GM10266 (cell line): Measurements from ENCODE around the gene PLVAP.

ENCODE experiments used
- DNase-seq: peaks from one replicate; pipeline ENCODE4 v3.0.0; 2012; ENCODE audit errors: extremely low spot score
- TF ChIP-seq, protein P1 (sequence below): IDR thresholded peaks from 2 replicates; pipeline ENCODE4 v1.5.1; 2012; ENCODE audit warnings: mild to moderate bottlenecking, low read depth; ENCODE audit not compliant: control insufficient read depth, insufficient read depth; ENCODE audit errors: missing control alignments

The PLVAP gene

DNA sequence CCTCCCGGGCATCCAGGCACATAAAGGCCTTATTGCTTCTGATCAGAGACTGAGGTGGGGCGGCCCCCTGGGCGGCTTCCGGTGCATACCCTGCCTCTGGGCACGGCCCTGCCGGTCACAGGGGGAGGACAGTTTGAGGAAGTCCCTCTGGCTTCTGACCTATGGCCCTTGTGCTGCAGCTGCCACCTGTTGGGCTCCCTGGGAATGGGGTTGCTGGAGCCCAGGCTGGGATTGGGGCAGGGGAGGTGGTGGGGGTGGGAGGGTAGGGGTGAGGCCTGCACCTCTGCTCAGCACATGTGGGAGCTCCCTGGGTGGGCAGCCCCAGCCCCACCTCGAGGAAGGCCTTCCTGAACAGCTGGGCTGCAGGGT is 53.2 kb downstream of the PLVAP start:
- TF ChIP-seq, protein P1, sequence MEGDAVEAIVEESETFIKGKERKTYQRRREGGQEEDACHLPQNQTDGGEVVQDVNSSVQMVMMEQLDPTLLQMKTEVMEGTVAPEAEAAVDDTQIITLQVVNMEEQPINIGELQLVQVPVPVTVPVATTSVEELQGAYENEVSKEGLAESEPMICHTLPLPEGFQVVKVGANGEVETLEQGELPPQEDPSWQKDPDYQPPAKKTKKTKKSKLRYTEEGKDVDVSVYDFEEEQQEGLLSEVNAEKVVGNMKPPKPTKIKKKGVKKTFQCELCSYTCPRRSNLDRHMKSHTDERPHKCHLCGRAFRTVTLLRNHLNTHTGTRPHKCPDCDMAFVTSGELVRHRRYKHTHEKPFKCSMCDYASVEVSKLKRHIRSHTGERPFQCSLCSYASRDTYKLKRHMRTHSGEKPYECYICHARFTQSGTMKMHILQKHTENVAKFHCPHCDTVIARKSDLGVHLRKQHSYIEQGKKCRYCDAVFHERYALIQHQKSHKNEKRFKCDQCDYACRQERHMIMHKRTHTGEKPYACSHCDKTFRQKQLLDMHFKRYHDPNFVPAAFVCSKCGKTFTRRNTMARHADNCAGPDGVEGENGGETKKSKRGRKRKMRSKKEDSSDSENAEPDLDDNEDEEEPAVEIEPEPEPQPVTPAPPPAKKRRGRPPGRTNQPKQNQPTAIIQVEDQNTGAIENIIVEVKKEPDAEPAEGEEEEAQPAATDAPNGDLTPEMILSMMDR, result no peak
- peak; percentile 49 for DNase-seq

GRCh38 chr19:17323300-17323963 is 53.7 kb downstream of the PLVAP start:
- TF ChIP-seq, protein P1, result no peak
- no peak for DNase-seq

DNA sequence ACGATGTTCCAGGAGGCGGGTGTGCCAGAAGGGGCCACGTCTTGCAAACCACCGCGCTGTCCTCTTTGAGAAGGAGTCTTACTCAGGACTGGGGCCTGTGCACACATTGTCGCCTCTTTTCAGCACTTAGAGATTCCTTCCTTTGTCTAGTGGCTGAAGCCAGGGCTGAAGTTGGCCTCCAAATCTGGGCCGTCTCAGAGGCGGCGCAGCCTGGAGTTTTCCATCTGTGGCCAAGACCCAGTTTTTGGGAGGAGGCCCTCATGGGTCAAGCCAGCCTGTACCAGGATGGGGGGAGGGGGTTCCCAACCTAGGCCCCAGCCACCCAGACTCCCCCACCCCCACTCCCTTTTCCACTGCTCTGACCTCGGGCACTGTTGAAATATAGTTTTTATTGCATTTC is 54.3 kb downstream of the PLVAP start:
- TF ChIP-seq, protein P1, result no peak
- no peak for DNase-seq

- DNase-seq, result no peak
- TF ChIP-seq, protein P1, result no peak
These were observed 55.3 kb downstream of the PLVAP start for GRCh38 chr19:17321655-17322489.

DNA sequence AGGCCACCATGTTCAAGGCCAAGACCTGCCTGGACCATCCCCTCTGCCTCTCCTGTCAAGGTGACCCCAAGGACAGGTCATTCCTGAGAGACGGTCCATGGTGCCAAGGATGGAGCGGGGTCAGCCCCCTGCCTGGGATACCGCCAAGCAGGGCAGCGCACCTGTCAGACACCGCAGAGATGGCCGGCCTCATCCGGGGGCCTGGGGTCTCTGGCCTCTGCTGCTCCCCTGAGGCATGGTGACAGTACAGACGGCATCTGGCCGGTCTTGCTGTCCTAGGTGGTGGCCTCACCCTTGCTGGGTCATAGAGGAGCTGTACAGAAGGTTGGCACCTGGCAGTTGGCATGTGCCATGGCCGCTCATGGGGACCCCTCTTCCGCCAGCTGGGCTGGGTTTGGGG is 56.7 kb downstream of the PLVAP start:
- TF ChIP-seq, protein P1, result no peak

GRCh38 chr19:17319473-17320238 is 57.5 kb downstream of the PLVAP start:
- DNase-seq, result no peak
- TF ChIP-seq, protein P1, result no peak

More for the DNA sequence above, 56.7 kb downstream of the PLVAP start:
- no peak for DNase-seq
